ENCODE results near the gene COA7. TPM values are rescaled to one million over a fixed set of nuclear protein-coding genes. Genes with fewer than 3 reads are reported as not detected.

COA7 gene
- total and polyA plus RNA-seq, 3 donors from 2014 or later = 8.7 to 11.5 (median 10.0) TPM

- TF ChIP-seq POLR2A (IDR thresholded peaks at IDR 0.05) (no peak), CTCF (IDR thresholded peaks at IDR 0.05) (no peak)
- intact Hi-C loops (cut with DNase I; ENCODE audit: low total_unique reads) = no loop called here
- WGBS, 2 donors = 67 to 72% methylated on average over 6 of the region's 6 CpGs
- no peaks in the 10 kb centered on the region for H3K4me1 ChIP-seq
- H3K27ac ChIP-seq = no peak overlapping the region
- no peaks in the 10 kb centered on the region for H3K36me3 ChIP-seq (ENCODE audit: low read depth, missing control alignments)
- DNase-seq = no peak
- H3K27me3 ChIP-seq = no peaks in the 10 kb centered on the region
- no peak overlapping the region for H3K4me3 ChIP-seq
- H3K9me3 ChIP-seq = no peaks in the 10 kb centered on the region
Observed at GRCh38 chr1:52677076-52677806, 20.9 kb downstream of the COA7 start.

- 58 to 64% methylated on average over 7 to 8 of the region's 8 CpGs for WGBS, 2 donors
- Histone ChIP-seq H3K27ac (no peak overlapping the region), H3K9me3 (no peaks in the 10 kb centered on the region), H3K4me1 (no peaks in the 10 kb centered on the region), H3K4me3 (no peak overlapping the region), H3K27me3 (no peaks in the 10 kb centered on the region), H3K36me3 (ENCODE audit: low read depth, missing control alignments) (no peaks in the 10 kb centered on the region)
- intact Hi-C loops (cut with DNase I; ENCODE audit: low total_unique reads) = no loop called here
- peak; percentile 69 for DNase-seq
- TF ChIP-seq CTCF (IDR thresholded peaks at IDR 0.05) (no peak), POLR2A (IDR thresholded peaks at IDR 0.05) (no peak)
Observed at GRCh38 chr1:52676249-52676903, 21.8 kb downstream of the COA7 start.

- Histone ChIP-seq H3K27me3 (no peaks in the 10 kb centered on the region), H3K9me3 (no peaks in the 10 kb centered on the region), H3K4me3 (no peak overlapping the region), H3K4me1 (no peaks in the 10 kb centered on the region), H3K27ac (no peak overlapping the region), H3K36me3 (ENCODE audit: low read depth, missing control alignments) (no peaks in the 10 kb centered on the region)
- DNase-seq = no peak
- 70 to 88% methylated on average over 6 of the region's 6 CpGs for WGBS, 2 donors
- intact Hi-C loops (cut with DNase I; ENCODE audit: low total_unique reads) = no loop called here
- TF ChIP-seq CTCF (IDR thresholded peaks at IDR 0.05) = no peak
- no peak for TF ChIP-seq POLR2A (IDR thresholded peaks at IDR 0.05)
Observed at GRCh38 chr1:52674497-52675384, 23.4 kb downstream of the COA7 start.

GRCh38 chr1:52673513-52673912 is 24.6 kb downstream of the COA7 start:
- Histone ChIP-seq H3K27ac (no peak overlapping the region), H3K4me3 (no peak overlapping the region), H3K9me3 (no peaks in the 10 kb centered on the region), H3K36me3 (ENCODE audit: low read depth, missing control alignments) (no peaks in the 10 kb centered on the region), H3K27me3 (no peaks in the 10 kb centered on the region), H3K4me1 (no peaks in the 10 kb centered on the region)
- 90 to 93% methylated on average over 4 of the region's 4 CpGs for WGBS, 2 donors
- intact Hi-C loops (cut with DNase I; ENCODE audit: low total_unique reads) = no loop called here
- TF ChIP-seq CTCF (IDR thresholded peaks at IDR 0.05) = no peak
- no peak for DNase-seq

Data from testis (tissue), 3 donors.